Liver (tissue), 9 donors: ENCODE data around the gene DLG4. TPM values are rescaled to one million over a fixed set of nuclear protein-coding genes. Genes with fewer than 3 reads are reported as not detected.
A peak's percentile ranks its signal among the peaks of the same experiment; 100 is the strongest.

Experiments used
- DNase-seq: peaks from one replicate; pipeline ENCODE4 v3.0.0-alpha.2; 2017; ENCODE audit warnings: low spot score
- H3K27ac ChIP-seq, 2 donors: one replicate each; pipeline ENCODE4 v1.7.0; 2013; ENCODE audit warnings: inconsistent platforms in 2 of 2, low read length in 2 of 2, control low read depth in 1 of 2, low read depth in 1 of 2, mild to moderate bottlenecking in 1 of 2
- H3K27me3 ChIP-seq, 4 donors: one replicate each; pipeline versions ENCODE4 v1.6.1 to v1.7.0; 2013; ENCODE audit warnings: low read length in 3 of 4, inconsistent platforms in 1 of 4, mild to moderate bottlenecking in 1 of 4, moderate library complexity in 1 of 4; ENCODE audit not compliant: control insufficient read depth in 4 of 4, insufficient read depth in 4 of 4
- H3K36me3 ChIP-seq, 4 donors: one replicate each; pipeline versions ENCODE4 v1.6.1 to v1.7.0; 2013; ENCODE audit warnings: low read length in 3 of 4, mild to moderate bottlenecking in 3 of 4, low read depth in 1 of 4, moderate library complexity in 1 of 4; ENCODE audit not compliant: control insufficient read depth in 4 of 4, insufficient read depth in 3 of 4
- H3K4me1 ChIP-seq, 4 donors: one replicate each; pipeline versions ENCODE4 v1.6.1 to v1.7.0; 2013; ENCODE audit warnings: low read length in 3 of 4, mild to moderate bottlenecking in 3 of 4, moderate library complexity in 1 of 4; ENCODE audit not compliant: control insufficient read depth in 4 of 4, insufficient read depth in 4 of 4
- H3K4me3 ChIP-seq, 3 donors: one replicate each; pipeline versions ENCODE4 v1.6.1 to v1.7.0; 2013; ENCODE audit warnings: low read length in 3 of 3, control low read depth in 1 of 3, low read depth in 1 of 3, mild to moderate bottlenecking in 1 of 3
- H3K9ac ChIP-seq, 2 donors: one replicate each; pipeline ENCODE4 v1.7.0; 2013; ENCODE audit warnings: low read length in 2 of 2, mild to moderate bottlenecking in 2 of 2, moderate library complexity in 2 of 2, control low read depth in 1 of 2, low read depth in 1 of 2
- H3K9me3 ChIP-seq, 4 donors: one replicate each; pipeline versions ENCODE4 v1.6.1 to v1.7.0; 2013; ENCODE audit warnings: low read length in 3 of 4; ENCODE audit not compliant: control insufficient read depth in 4 of 4
- ATF3 ChIP-seq: IDR thresholded peaks from 2 replicates; pipeline ENCODE4 v1.6.1; 2016; ENCODE audit warnings: antibody characterized with exemption
- CTCF ChIP-seq: fragments of 150-350 bp; IDR thresholded peaks from 2 replicates; pipeline ENCODE4 v1.5.1; 2017; ENCODE audit warnings: improper control_type of control experiment, low read depth, low read length; ENCODE audit not compliant: missing input control
- EGR1 ChIP-seq, 2 donors: IDR thresholded peaks; 2 replicates each; pipeline ENCODE4 v1.6.1; 2016 to 2018; ENCODE audit warnings: antibody characterized with exemption in 2 of 2, low read depth in 2 of 2
- GABPA ChIP-seq, 2 donors: IDR thresholded peaks in 1 of 2; conservative IDR thresholded peaks in 1 of 2; 2 replicates each; pipeline ENCODE4 v1.6.1; 2016; ENCODE audit warnings: antibody characterized with exemption in 2 of 2, mild to moderate bottlenecking in 1 of 2, moderate library complexity in 1 of 2
- HNF4G ChIP-seq: IDR thresholded peaks from 2 replicates; pipeline ENCODE4 v1.6.1; 2016; ENCODE audit warnings: antibody characterized with exemption
- JUND ChIP-seq, 2 donors: IDR thresholded peaks; 2 replicates each; pipeline ENCODE4 v1.6.1; 2016; ENCODE audit warnings: antibody characterized with exemption in 2 of 2
- MAX ChIP-seq: IDR thresholded peaks from 2 replicates; pipeline ENCODE4 v1.6.1; 2016; ENCODE audit warnings: antibody characterized with exemption
- NR2F2 ChIP-seq: IDR thresholded peaks from 2 replicates; pipeline ENCODE4 v1.6.1; 2016; ENCODE audit warnings: antibody characterized with exemption
- RAD21 ChIP-seq, 2 donors: IDR thresholded peaks; 2 replicates each; pipeline ENCODE4 v1.6.1; 2016; ENCODE audit warnings: antibody characterized with exemption in 2 of 2, mild to moderate bottlenecking in 2 of 2
- REST ChIP-seq: IDR thresholded peaks from 2 replicates; pipeline ENCODE4 v1.6.1; 2016; ENCODE audit warnings: antibody characterized with exemption, mild to moderate bottlenecking
- SP1 ChIP-seq: IDR thresholded peaks from 2 replicates; pipeline ENCODE4 v1.6.1; 2018; ENCODE audit warnings: antibody characterized with exemption, mild to moderate bottlenecking
- TAF1 ChIP-seq: conservative IDR thresholded peaks from 2 replicates; pipeline ENCODE4 v1.6.1; 2016; ENCODE audit warnings: antibody characterized with exemption, mild to moderate bottlenecking
- YY1 ChIP-seq: IDR thresholded peaks from 2 replicates; pipeline ENCODE4 v1.6.1; 2016; ENCODE audit warnings: antibody characterized with exemption, mild to moderate bottlenecking
- ZBTB33 ChIP-seq: IDR thresholded peaks from 2 replicates; pipeline ENCODE4 v1.6.1; 2016; ENCODE audit warnings: antibody characterized with exemption
- WGBS: extraction: QIAGEN DNeasy Blood & Tissue Kit; methylation state at CpG from one replicate; pipeline ENCODE4 v1.1.7; 2013; 5-methylcytosine and 5-hydroxymethylcytosine counted together
- polyA plus RNA-seq, 2 donors: library from polyadenylated mRNA; stranded (reverse) in 1 of 2; unstranded in 1 of 2; fragments of 200-250 nt in 1 of 2; fragments of >200 nt in 1 of 2; fragmentation: Nextera tagmentation in 1 of 2; extraction: Ambion mirVana in 1 of 2; gene quantifications; one replicate each; pipeline versions ENCODE4 v1.2.1 to v1.2.3, GENCODE V29; 2013 to 2015
- total RNA-seq, 2 donors: library from RNA; depleted of rRNA; stranded (reverse); fragments of >200 nt; gene quantifications; one replicate each; pipeline ENCODE4 v1.2.3, GENCODE V29; 2014
- donor health status: healthy.
- donor health status: healthy.
- donor health status: healthy.
- donor health status: healthy.
- donor health status: healthy.

Gene DLG4
- total and polyA plus RNA-seq, 4 donors, result 0.40 to 5.7 (median 1.9) TPM

GRCh38 chr17:7242717-7243452, 23.2 kb upstream of the DLG4 start:
- Histone ChIP-seq H3K9me3 (no peaks in the 10 kb centered on the region), H3K36me3 (peaks cover 3 to 32% (median 20%) of the 10 kb centered on the region in 4 donors), H3K27ac (peak overlapping the region; percentile 98 to 99), H3K4me1 (peaks cover 2 to 31% (median 25%) of the 10 kb centered on the region in 4 donors), H3K4me3 (peak overlapping the region; percentile 74 to 91 (median 86)), H3K9ac (peak overlapping the region; percentile 90), H3K27me3 (no peaks in the 10 kb centered on the region)
- 1% methylated on average over 49 of the region's 49 CpGs for WGBS
- TF ChIP-seq EGR1 (IDR thresholded peaks at IDR 0.05; ENCODE audit: low read depth in 2 of 2), result peak; percentile 17 to 75
- peak; percentile 17 for TF ChIP-seq NR2F2
- no peak for TF ChIP-seq JUND (IDR thresholded peaks at IDR 0.05)
- TF ChIP-seq GABPA (IDR thresholded peaks at IDR 0.05 in 1 of 2, conservative IDR thresholded peaks at IDR 0.05 in 1 of 2), result peak in 1 of 2 donors; percentile 68
- no peak for TF ChIP-seq CTCF
- TF ChIP-seq ZBTB33, result peak; percentile 56
- no peak for TF ChIP-seq HNF4G
- TF ChIP-seq MAX, result peak; percentile 45
- TF ChIP-seq ATF3, result peak; percentile 38
- peak; percentile 80 for TF ChIP-seq YY1
- peak in 1 of 2 donors; percentile 34 for TF ChIP-seq RAD21 (IDR thresholded peaks at IDR 0.05)
- TF ChIP-seq SP1, result peak; percentile 45
- no peak for TF ChIP-seq TAF1
- peak; percentile 57 for TF ChIP-seq REST
- peak; percentile 95 for DNase-seq
